A549 (cell line): Measurements from ENCODE around the gene C1QTNF12. TPM values are rescaled to one million over a fixed set of nuclear protein-coding genes. Genes with fewer than 3 reads are reported as not detected.
"Not testable (repeated sequence)": the region's sequence is repeated elsewhere in the genome, so short reads cannot be mapped to it uniquely, and the experiment has no call there.

Source experiments
- ATAC-seq, 2 experiments: fragments of 200-7000 bp in 1 of 2; fragments of >200 bp in 1 of 2; cut with Nextera tagmentation in 1 of 2; cut with Tn5 transposase in 1 of 2; 3 replicates each; pipeline versions ENCODE4 v1.8.0 to v1.9.1; 2018 to 2020; ENCODE audit warnings: mild to moderate bottlenecking in 1 of 2, moderate library complexity in 1 of 2
- CTCF ChIA-PET: fragments of 300-600 bp; sonication (Branson Sonifier 250); formaldehyde crosslinking; extraction: SDS; loops from one replicate; lab custom pipeline; 2021; ENCODE audit warnings: antibody characterized with exemption, inconsistent platforms; lab: Yijun Ruan, JAX
- POLR2A ChIA-PET: fragments of 350-600 bp; formaldehyde crosslinking; extraction: SDS; loops from one replicate; lab custom pipeline; 2021; ENCODE audit warnings: antibody characterized with exemption, inconsistent platforms; lab: Yijun Ruan, JAX
- DNase-seq, 2 experiments: peaks; one replicate each; pipeline versions ENCODE4 v3.0.0 to v3.0.0-alpha.2; 2011 to 2016; ENCODE audit warnings: low read depth in 1 of 2, low spot score in 1 of 2
- FAIRE-seq: peaks from 2 replicates; lab custom pipeline; 2011; peaks lifted over from hg19 to GRCh38; lab: Jason Lieb, UNC
- H3K27ac ChIP-seq, 2 experiments: fragments of >200 bp; sonication (Bioruptor Twin); formaldehyde crosslinking; 3 replicates each; pipeline ENCODE4 v1.5.1; 2016 to 2017
- H3K4me1 ChIP-seq: fragments of >200 bp; sonication (Bioruptor Twin); formaldehyde crosslinking; 3 replicates; pipeline ENCODE4 v1.6.1; 2016
- H3K4me2 ChIP-seq: fragments of >200 bp; sonication (Bioruptor Twin); formaldehyde crosslinking; 3 replicates; pipeline ENCODE4 v1.6.1; 2016
- H3K4me3 ChIP-seq: fragments of >200 bp; sonication (Bioruptor Twin); formaldehyde crosslinking; 3 replicates; pipeline ENCODE4 v1.5.1; 2016
- H3K9me3 ChIP-seq: fragments of >200 bp; sonication (Bioruptor Twin); formaldehyde crosslinking; 3 replicates; pipeline ENCODE4 v1.6.1; 2016
- BHLHE40 ChIP-seq: IDR thresholded peaks from 2 replicates; pipeline ENCODE4 v1.6.1; 2012; ENCODE audit warnings: low read depth, low read length, inconsistent platforms
- CBX8 ChIP-seq: fragments of 200-600 bp; sonication (generic); IDR thresholded peaks from 2 replicates; pipeline ENCODE4 v1.6.1; 2016
- CHD2 ChIP-seq: fragments of 150-350 bp; IDR thresholded peaks from 2 replicates; pipeline ENCODE4 v1.6.1; 2014; ENCODE audit warnings: low read length; ENCODE audit not compliant: partially characterized antibody
- E2F6 ChIP-seq: IDR thresholded peaks from 2 replicates; pipeline ENCODE4 v1.6.1; 2012; ENCODE audit warnings: low read depth, borderline replicate concordance
- EHF ChIP-seq: fragments of 250-450 bp; sonication (Bioruptor Pico); IDR thresholded peaks from 2 replicates; pipeline ENCODE4 v1.5.0; 2020; ENCODE audit warnings: mild to moderate bottlenecking
- FOSL2 ChIP-seq, 2 experiments: fragments of 450-650 bp in 1 of 2; fragments of >200 bp in 1 of 2; sonication (Bioruptor Twin) in 1 of 2; formaldehyde crosslinking; IDR thresholded peaks; 2 replicates each; pipeline versions ENCODE4 v1.5.0 to v1.6.1; 2016 to 2020; ENCODE audit warnings: mild to moderate bottlenecking in 1 of 2, moderate library complexity in 1 of 2
- GATA3 ChIP-seq: IDR thresholded peaks from 2 replicates; pipeline ENCODE4 v1.6.1; 2012; ENCODE audit warnings: borderline replicate concordance
- HDAC2 ChIP-seq: fragments of 200-600 bp; sonication (generic); IDR thresholded peaks from 2 replicates; pipeline ENCODE4 v1.6.1; 2016
- HOXB13 ChIP-seq: fragments of 250-450 bp; sonication (Bioruptor Pico); IDR thresholded peaks from 2 replicates; pipeline ENCODE4 v1.5.0; 2020; ENCODE audit warnings: low read depth, mild to moderate bottlenecking, moderate library complexity
- JUNB ChIP-seq: fragments of >200 bp; sonication (Bioruptor Twin); formaldehyde crosslinking; IDR thresholded peaks from 2 replicates; pipeline ENCODE4 v1.6.1; 2016
- MAFK ChIP-seq: fragments of 450-650 bp; IDR thresholded peaks from 2 replicates; pipeline ENCODE4 v1.6.1; 2014; ENCODE audit not compliant: partially characterized antibody
- NFE2L2 ChIP-seq: fragments of 150-350 bp; conservative IDR thresholded peaks from 2 replicates; pipeline ENCODE4 v1.6.1; 2014; ENCODE audit warnings: low read length
- NR3C1 ChIP-seq: fragments of >200 bp; sonication (Bioruptor Twin); formaldehyde crosslinking; IDR thresholded peaks from 3 replicates; pipeline ENCODE4 v1.6.1; 2017
- PBX3 ChIP-seq: IDR thresholded peaks from 2 replicates; pipeline ENCODE4 v1.6.1; 2012
- PHF8 ChIP-seq: fragments of 200-600 bp; sonication (generic); IDR thresholded peaks from 2 replicates; pipeline ENCODE4 v1.6.1; 2016; ENCODE audit warnings: low read depth, mild to moderate bottlenecking, antibody characterized with exemption, moderate library complexity, borderline replicate concordance
- RARB ChIP-seq: fragments of 250-450 bp; sonication (Bioruptor Pico); IDR thresholded peaks from 2 replicates; pipeline ENCODE4 v1.8.0; 2021; ENCODE audit warnings: mild to moderate bottlenecking, moderate library complexity
- REST ChIP-seq: fragments of 200-600 bp; sonication (generic); IDR thresholded peaks from 2 replicates; pipeline ENCODE4 v1.6.1; 2016; ENCODE audit warnings: antibody characterized with exemption, mild to moderate bottlenecking, moderate library complexity
- RNF2 ChIP-seq: fragments of 200-600 bp; sonication (generic); IDR thresholded peaks from 2 replicates; pipeline ENCODE4 v1.6.1; 2016; ENCODE audit warnings: low read depth, mild to moderate bottlenecking, antibody characterized with exemption, moderate library complexity, borderline replicate concordance
- TP53 ChIP-seq: fragments of 250-450 bp; sonication (Bioruptor Pico); IDR thresholded peaks from 2 replicates; pipeline ENCODE4 v1.5.0; 2021; ENCODE audit warnings: mild to moderate bottlenecking, moderate library complexity
- USF2 ChIP-seq: fragments of 450-650 bp; IDR thresholded peaks from 2 replicates; pipeline ENCODE4 v1.6.1; 2014; ENCODE audit warnings: antibody characterized with exemption
- ZC3H11A ChIP-seq: fragments of 450-650 bp; IDR thresholded peaks from 2 replicates; pipeline ENCODE4 v1.6.1; 2014; ENCODE audit warnings: antibody characterized with exemption, mild to moderate bottlenecking
- ZNF302 ChIP-seq: fragments of 250-450 bp; sonication (Bioruptor Pico); IDR thresholded peaks from 2 replicates; pipeline ENCODE4 v1.9.0; 2021; ENCODE audit warnings: inconsistent platforms, mild to moderate bottlenecking, moderate library complexity
- ZSCAN20 ChIP-seq: fragments of 250-450 bp; sonication (Bioruptor Pico); IDR thresholded peaks from 2 replicates; pipeline ENCODE4 v1.8.0; 2022; ENCODE audit warnings: mild to moderate bottlenecking, moderate library complexity
- WGBS: methylation state at CpG from one replicate; pipeline ENCODE4 v1.1.6; 2017; ENCODE audit errors: missing lambda C conversion rate; 5-methylcytosine and 5-hydroxymethylcytosine counted together
- polyA plus RNA-seq, 4 experiments: library from polyadenylated mRNA; depleted of rRNA in 3 of 4; stranded (reverse); fragments of >200 nt; fragmentation: RNase III in 1 of 4; extraction: RNeasy Plus Mini Kit Qiagen cat#74134 plus additional on column Dnase treatment in 1 of 4; gene quantifications; 2 replicates in 3 of 4; 3 replicates in 1 of 4; pipeline ENCODE4 v1.2.3, GENCODE V29; 2011 to 2017

C1QTNF12 gene
- polyA plus RNA-seq, 2 of the 4 experiments (the other 2 are of a cell fraction) = 0.47 to 0.83 TPM

- Histone ChIP-seq H3K27ac (no peak overlapping the region), H3K9me3 (peaks cover 7% of the 10 kb centered on the region; the same call in 1 of the 3 replicates), H3K4me2 (no peak overlapping the region), H3K4me1 (no peaks in the 10 kb centered on the region; the same call in 2 of the 3 replicates), H3K4me3 (no peak overlapping the region)
- FAIRE-seq (no peak), DNase-seq (no peak), ATAC-seq (no peak)
- TF ChIP-seq ZSCAN20 (CRISPR knock-in tag) (no peak), HDAC2 (no peak), E2F6 (no peak), ZC3H11A (no peak)
- CTCF ChIA-PET = no interaction called here
- 89% methylated on average over 5 of the region's 48 CpGs for WGBS
- POLR2A ChIA-PET = no interaction called here
These were observed 48.7 kb downstream of the C1QTNF12 start for GRCh38 chr1:1197551-1198422.

GRCh38 chr1:1197188-1197500 is 49.4 kb downstream of the C1QTNF12 start:
- H3K4me2 ChIP-seq = no peak overlapping the region
- 100% methylated on average over 1 of the region's 8 CpGs for whole genome bisulfite sequencing
- CTCF ChIA-PET = interaction anchor here (1.3 kb wide), 1 partner anchor 74 kb away, joined by 4 read pairs; no protein-coding TSS in a partner anchor
- H3K27ac ChIP-seq = no peak overlapping the region
- TF ChIP-seq BHLHE40 = no peak
- TF ChIP-seq TP53 = no peak
- TF ChIP-seq RNF2 = no peak
- no peak for TF ChIP-seq GATA3
- TF ChIP-seq FOSL2 (IDR thresholded peaks at IDR 0.05) = no peak
- no peak for TF ChIP-seq FOSL2 (CRISPR knock-in tag; IDR thresholded peaks at IDR 0.05)
- no peak for TF ChIP-seq NR3C1
- TF ChIP-seq HDAC2 = no peak
- TF ChIP-seq ZSCAN20 (CRISPR knock-in tag) = no peak
- no peak for TF ChIP-seq MAFK
- no peak for TF ChIP-seq PHF8
- TF ChIP-seq USF2 = no peak
- TF ChIP-seq HOXB13 (CRISPR knock-in tag) = no peak
- TF ChIP-seq NFE2L2 = no peak
- no peak for TF ChIP-seq PBX3
- TF ChIP-seq EHF (CRISPR knock-in tag) = no peak
- no peak for TF ChIP-seq CHD2
- TF ChIP-seq ZNF302 (CRISPR knock-in tag) = no peak
- ATAC-seq = no peak
- H3K4me1 ChIP-seq = no peaks in the 10 kb centered on the region; the same call in 2 of the 3 replicates
- POLR2A ChIA-PET = no interaction called here
- peaks cover 7% of the 10 kb centered on the region; the same call in 1 of the 3 replicates for H3K9me3 ChIP-seq
- no peak overlapping the region for H3K4me3 ChIP-seq
- no peak for FAIRE-seq
- DNase-seq = no peak

- 69% methylated on average over 9 of the region's 13 CpGs for WGBS
- DNase-seq (no peak), ATAC-seq (peak in 1 of 2 experiments; percentile 40; a peak in 1 of 6 replicates), FAIRE-seq (no peak)
- Histone ChIP-seq H3K4me2 (no peak overlapping the region), H3K9me3 (peaks cover 7% of the 10 kb centered on the region; the same call in 1 of the 3 replicates), H3K4me1 (no peaks in the 10 kb centered on the region; the same call in 2 of the 3 replicates), H3K27ac (no peak overlapping the region), H3K4me3 (no peak overlapping the region)
- TF ChIP-seq REST = no peak
- TF ChIP-seq CBX8 = no peak
- TF ChIP-seq RARB = no peak
- TF ChIP-seq JUNB = no peak
- TF ChIP-seq GATA3 = no peak
- ChIA-PET CTCF (interaction anchor here (0.7 to 1.4 kb wide), 3 partner anchors 13 to 79 kb away, joined by 3 to 5 read pairs (median 4); no protein-coding TSS in a partner anchor), POLR2A (no interaction called here)
These were observed 49.9 kb downstream of the C1QTNF12 start for GRCh38 chr1:1196431-1197187.

- FAIRE-seq, POLR2A ChIA-PET: not testable (repeated sequence)
- WGBS = 69% methylated on average over 3 of the region's 6 CpGs
These were observed 50.8 kb downstream of the C1QTNF12 start for GRCh38 chr1:1195726-1196125.

More at GRCh38 chr1:1195726-1196125, 50.8 kb downstream of the C1QTNF12 start:
- H3K9me3 ChIP-seq, H3K4me1 ChIP-seq, ATAC-seq, H3K27ac ChIP-seq, H3K4me2 ChIP-seq, DNase-seq, H3K4me3 ChIP-seq: not testable (repeated sequence)
- CTCF ChIA-PET = interaction anchor here (1.4 kb wide), 1 partner anchor 78 kb away, joined by 3 read pairs; no protein-coding TSS in a partner anchor
